ENCODE results near the gene IPO9.

IPO9 gene

DNA sequence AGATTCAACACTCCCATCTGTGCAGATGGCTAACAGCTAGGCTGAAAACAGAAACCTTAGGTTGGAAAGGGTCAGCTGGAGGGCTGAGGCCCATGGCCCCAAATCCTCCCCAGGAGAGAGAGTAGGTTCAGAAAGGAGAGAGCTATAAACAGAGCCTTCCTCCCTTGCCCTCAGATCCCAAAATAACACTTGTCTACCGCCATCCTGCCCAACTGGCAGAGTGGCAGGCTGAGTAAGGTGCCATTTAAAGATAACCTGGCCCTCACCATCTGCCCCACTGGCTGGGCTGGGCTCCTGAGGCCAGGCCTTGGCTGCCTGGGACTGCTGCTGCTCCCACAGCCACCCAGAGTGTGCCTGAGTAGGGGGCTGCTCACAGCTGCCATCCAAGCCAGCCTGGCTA is 55.5 kb downstream of the IPO9 start:
- no peak overlapping the region for H2AFZ ChIP-seq
- no peak overlapping the region for H3K9ac ChIP-seq
- no peaks in the 10 kb centered on the region for H3K36me3 ChIP-seq (ENCODE audit: control insufficient read depth, insufficient read depth, low read length)
- H3K27me3 ChIP-seq (ENCODE audit: control insufficient read depth, insufficient read depth, low read length) = no peaks in the 10 kb centered on the region
- H3K4me2 ChIP-seq (ENCODE audit: low read length) = no peak overlapping the region
- H3K79me2 ChIP-seq = no peaks in the 10 kb centered on the region
- H3K4me3 ChIP-seq (ENCODE audit: low read depth, low read length) = no peak overlapping the region
- no peaks in the 10 kb centered on the region for H3K9me3 ChIP-seq (ENCODE audit: control insufficient read depth, low read length)
- TF ChIP-seq, protein P1, sequence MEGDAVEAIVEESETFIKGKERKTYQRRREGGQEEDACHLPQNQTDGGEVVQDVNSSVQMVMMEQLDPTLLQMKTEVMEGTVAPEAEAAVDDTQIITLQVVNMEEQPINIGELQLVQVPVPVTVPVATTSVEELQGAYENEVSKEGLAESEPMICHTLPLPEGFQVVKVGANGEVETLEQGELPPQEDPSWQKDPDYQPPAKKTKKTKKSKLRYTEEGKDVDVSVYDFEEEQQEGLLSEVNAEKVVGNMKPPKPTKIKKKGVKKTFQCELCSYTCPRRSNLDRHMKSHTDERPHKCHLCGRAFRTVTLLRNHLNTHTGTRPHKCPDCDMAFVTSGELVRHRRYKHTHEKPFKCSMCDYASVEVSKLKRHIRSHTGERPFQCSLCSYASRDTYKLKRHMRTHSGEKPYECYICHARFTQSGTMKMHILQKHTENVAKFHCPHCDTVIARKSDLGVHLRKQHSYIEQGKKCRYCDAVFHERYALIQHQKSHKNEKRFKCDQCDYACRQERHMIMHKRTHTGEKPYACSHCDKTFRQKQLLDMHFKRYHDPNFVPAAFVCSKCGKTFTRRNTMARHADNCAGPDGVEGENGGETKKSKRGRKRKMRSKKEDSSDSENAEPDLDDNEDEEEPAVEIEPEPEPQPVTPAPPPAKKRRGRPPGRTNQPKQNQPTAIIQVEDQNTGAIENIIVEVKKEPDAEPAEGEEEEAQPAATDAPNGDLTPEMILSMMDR (IDR thresholded peaks at IDR 0.05) = no peak
- H3K27ac ChIP-seq = no peak overlapping the region
- H3K4me1 ChIP-seq = peaks cover 2% of the 10 kb centered on the region

DNA sequence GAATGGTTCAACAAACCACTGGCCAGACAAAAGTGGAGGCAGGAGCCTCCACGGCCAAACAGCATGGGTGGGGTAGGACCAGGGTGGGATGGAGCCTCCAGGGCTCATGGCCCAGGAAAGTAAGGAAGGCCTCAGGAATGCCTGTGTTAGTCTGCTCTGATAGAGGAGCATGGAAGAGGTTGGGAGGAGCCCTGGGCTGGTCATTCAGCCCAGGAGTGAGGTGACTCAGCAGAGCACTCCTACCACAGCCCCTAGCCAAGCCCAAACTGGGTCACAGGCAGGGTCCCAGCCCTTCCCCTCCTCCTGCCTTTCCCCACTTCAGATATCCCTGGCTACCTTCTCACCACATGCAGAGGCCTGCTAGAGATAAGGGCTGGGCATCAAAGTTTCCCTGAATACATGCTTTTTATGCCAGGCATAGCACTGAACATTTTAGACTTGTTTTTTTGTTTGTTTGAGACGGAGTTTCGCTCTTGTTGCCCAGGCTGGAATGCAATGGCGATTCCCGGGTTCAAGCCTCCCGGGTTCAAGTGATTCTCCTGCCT is 56.6 kb downstream of the IPO9 start:
- Histone ChIP-seq H3K9me3 (ENCODE audit: control insufficient read depth, low read length) (no peaks in the 10 kb centered on the region), H3K27me3 (ENCODE audit: control insufficient read depth, insufficient read depth, low read length) (no peaks in the 10 kb centered on the region), H3K9ac (no peak overlapping the region), H3K4me3 (ENCODE audit: low read depth, low read length) (no peak overlapping the region), H3K79me2 (no peaks in the 10 kb centered on the region), H3K4me2 (ENCODE audit: low read length) (no peak overlapping the region), H3K27ac (no peak overlapping the region), H3K4me1 (peaks cover 2% of the 10 kb centered on the region), H2AFZ (no peak overlapping the region), H3K36me3 (ENCODE audit: control insufficient read depth, insufficient read depth, low read length) (no peaks in the 10 kb centered on the region)
- TF ChIP-seq, protein P1 (IDR thresholded peaks at IDR 0.05) = no peak

DNA sequence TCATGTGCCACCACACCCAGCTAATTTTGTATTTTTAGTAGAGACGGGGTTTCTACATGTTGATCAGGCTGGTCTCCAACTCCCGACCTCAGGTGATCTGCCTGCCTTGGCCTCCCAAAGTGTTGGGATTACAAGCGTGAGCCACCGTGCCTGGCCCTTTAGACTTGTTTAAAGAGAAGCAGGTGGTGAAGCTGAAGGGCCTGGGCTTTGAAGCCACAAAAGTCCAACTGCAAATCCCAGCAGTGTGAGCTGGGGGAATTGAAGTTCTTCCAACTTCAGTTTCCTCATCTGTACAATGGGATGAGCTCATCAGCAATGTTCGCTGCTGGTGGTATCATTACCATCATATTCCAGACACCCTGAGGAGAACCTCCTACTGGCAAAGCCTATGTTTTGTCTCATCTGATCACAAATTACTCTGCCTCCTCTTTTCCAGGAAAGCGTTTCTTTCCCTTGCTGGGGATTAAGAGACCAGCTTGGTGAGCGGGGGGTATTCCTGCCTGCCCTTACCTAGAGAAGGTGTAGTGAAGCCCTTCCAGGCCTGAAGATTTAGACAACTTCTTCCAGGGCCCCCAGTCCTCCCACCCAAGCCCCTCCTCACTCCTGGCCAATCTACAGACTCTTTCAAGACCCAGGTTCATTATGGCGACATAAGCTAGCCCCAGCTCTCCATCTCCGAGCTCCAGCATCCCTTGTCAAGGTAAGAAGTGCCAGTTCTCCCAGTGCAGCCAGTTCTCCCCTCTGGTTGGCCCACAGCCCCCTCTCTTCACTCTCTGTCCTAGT is 57.3 kb downstream of the IPO9 start:
- H3K79me2 ChIP-seq = no peaks in the 10 kb centered on the region
- peaks cover 2% of the 10 kb centered on the region for H3K4me1 ChIP-seq
- H3K27ac ChIP-seq = no peak overlapping the region
- H2AFZ ChIP-seq = no peak overlapping the region
- TF ChIP-seq, protein P1 (IDR thresholded peaks at IDR 0.05) = no peak
- no peaks in the 10 kb centered on the region for H3K9me3 ChIP-seq (ENCODE audit: control insufficient read depth, low read length)
- H3K27me3 ChIP-seq (ENCODE audit: control insufficient read depth, insufficient read depth, low read length) = no peaks in the 10 kb centered on the region
- no peaks in the 10 kb centered on the region for H3K36me3 ChIP-seq (ENCODE audit: control insufficient read depth, insufficient read depth, low read length)
- no peak overlapping the region for H3K4me3 ChIP-seq (ENCODE audit: low read depth, low read length)
- no peak overlapping the region for H3K9ac ChIP-seq
- H3K4me2 ChIP-seq (ENCODE audit: low read length) = no peak overlapping the region

DNA sequence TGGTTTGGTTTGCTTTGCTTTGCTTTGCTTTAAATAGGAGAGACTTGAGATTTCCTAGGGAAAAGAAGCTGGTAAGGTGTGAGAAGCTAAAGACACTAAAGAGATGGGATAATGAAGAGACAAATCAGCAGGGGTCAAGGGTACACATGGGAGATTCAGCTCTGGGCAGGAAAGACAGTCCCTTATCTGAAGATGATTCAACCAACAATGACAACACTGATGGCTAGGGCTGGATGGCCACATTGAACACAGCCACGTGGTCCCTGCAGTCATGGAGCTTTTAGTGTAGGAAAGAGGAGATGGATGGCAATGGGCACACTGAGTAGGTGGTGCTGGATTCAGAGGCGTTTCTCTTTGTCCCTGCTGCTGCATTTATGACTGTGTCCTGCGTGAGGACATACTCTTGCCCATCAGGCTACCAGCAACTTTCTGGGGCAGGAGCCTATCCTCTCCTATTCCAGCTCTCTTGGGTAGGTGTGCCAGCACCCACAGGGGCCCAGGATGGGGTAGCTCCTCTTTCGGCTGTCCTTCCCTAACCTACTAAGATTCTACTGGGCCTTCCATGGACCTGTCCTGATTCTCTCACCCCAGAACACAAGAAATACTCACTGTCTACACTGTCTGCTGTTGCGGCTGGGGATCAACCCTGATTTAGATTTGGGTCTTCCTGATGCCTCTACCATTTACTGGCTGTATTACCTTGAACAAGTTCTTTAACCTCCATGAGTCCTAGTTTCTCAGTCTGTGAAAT is 58.3 kb downstream of the IPO9 start:
- Histone ChIP-seq H3K4me1 (peaks cover 2% of the 10 kb centered on the region), H3K36me3 (ENCODE audit: control insufficient read depth, insufficient read depth, low read length) (no peaks in the 10 kb centered on the region), H3K27ac (no peak overlapping the region), H3K9me3 (ENCODE audit: control insufficient read depth, low read length) (no peaks in the 10 kb centered on the region), H3K79me2 (no peaks in the 10 kb centered on the region), H3K4me3 (ENCODE audit: low read depth, low read length) (no peak overlapping the region), H3K27me3 (ENCODE audit: control insufficient read depth, insufficient read depth, low read length) (no peaks in the 10 kb centered on the region), H3K4me2 (ENCODE audit: low read length) (no peak overlapping the region), H2AFZ (no peak overlapping the region), H3K9ac (no peak overlapping the region)
- TF ChIP-seq, protein P1 (IDR thresholded peaks at IDR 0.05) = no peak
